Type B pancreatic cell (in vitro differentiated cells): ENCODE results near the gene UGT2B7. TPM values are rescaled to one million over a fixed set of nuclear protein-coding genes. Genes with fewer than 3 reads are reported as not detected.

Experiments
- DNase-seq: peaks from one replicate; pipeline ENCODE4 v3.0.0; 2021; ENCODE audit warnings: mixed read lengths; ENCODE audit not compliant: unreplicated experiment; ENCODE audit errors: extremely low spot score
- H3K27ac Mint-ChIP-seq: 2 replicates; pipeline ENCODE4 v1.8.0; 2021; ENCODE audit warnings: mild to moderate bottlenecking, mixed read lengths
- H3K27me3 Mint-ChIP-seq: 2 replicates; pipeline ENCODE4 v1.8.0; 2021; ENCODE audit warnings: mixed read lengths
- H3K36me3 Mint-ChIP-seq: 2 replicates; pipeline ENCODE4 v1.8.0; 2021; ENCODE audit warnings: mixed read lengths
- H3K4me1 Mint-ChIP-seq: one replicate; pipeline ENCODE4 v1.8.0; 2021; ENCODE audit warnings: mixed read lengths; ENCODE audit not compliant: unreplicated experiment
- H3K4me3 Mint-ChIP-seq: 2 replicates; pipeline ENCODE4 v1.8.0; 2021; ENCODE audit warnings: mild to moderate bottlenecking, mixed read lengths
- H3K9me3 Mint-ChIP-seq: 2 replicates; pipeline ENCODE4 v1.8.0; 2021; ENCODE audit warnings: mixed read lengths
- CTCF ChIP-seq: fragments of 200-600 bp; sonication (generic); conservative IDR thresholded peaks from 2 replicates; pipeline ENCODE4 v1.5.0; 2021; ENCODE audit warnings: antibody characterized with exemption, mild to moderate bottlenecking
- total RNA-seq: library from RNA; stranded (reverse); gene quantifications from 2 replicates; pipeline ENCODE4 v1.2.1, GENCODE V29; 2021; ENCODE audit warnings: low replicate concordance

Gene UGT2B7
- total RNA-seq, 1 donor from 2014 or later = 8.7 TPM

- H3K4me1 Mint-ChIP-seq = peaks cover 19% of the 10 kb centered on the region
- DNase-seq = no peak
- no peaks in the 10 kb centered on the region for H3K9me3 Mint-ChIP-seq
- H3K27me3 Mint-ChIP-seq = no peaks in the 10 kb centered on the region
- H3K4me3 Mint-ChIP-seq = no peak overlapping the region
- no peaks in the 10 kb centered on the region for H3K36me3 Mint-ChIP-seq
- H3K27ac Mint-ChIP-seq = peak overlapping the region; percentile 15
- no peak for TF ChIP-seq CTCF
Measured at GRCh38 chr4:69056150-69056549, 40.1 kb upstream of the UGT2B7 start.

- Mint-ChIP-seq H3K36me3 (no peaks in the 10 kb centered on the region), H3K27me3 (no peaks in the 10 kb centered on the region), H3K4me1 (peaks cover 19% of the 10 kb centered on the region), H3K9me3 (no peaks in the 10 kb centered on the region), H3K4me3 (peak overlapping the region; percentile 46), H3K27ac (peak overlapping the region; percentile 73)
- no peak for DNase-seq
- TF ChIP-seq CTCF = no peak
Measured at GRCh38 chr4:69056921-69057550, 39.2 kb upstream of the UGT2B7 start.

DNA sequence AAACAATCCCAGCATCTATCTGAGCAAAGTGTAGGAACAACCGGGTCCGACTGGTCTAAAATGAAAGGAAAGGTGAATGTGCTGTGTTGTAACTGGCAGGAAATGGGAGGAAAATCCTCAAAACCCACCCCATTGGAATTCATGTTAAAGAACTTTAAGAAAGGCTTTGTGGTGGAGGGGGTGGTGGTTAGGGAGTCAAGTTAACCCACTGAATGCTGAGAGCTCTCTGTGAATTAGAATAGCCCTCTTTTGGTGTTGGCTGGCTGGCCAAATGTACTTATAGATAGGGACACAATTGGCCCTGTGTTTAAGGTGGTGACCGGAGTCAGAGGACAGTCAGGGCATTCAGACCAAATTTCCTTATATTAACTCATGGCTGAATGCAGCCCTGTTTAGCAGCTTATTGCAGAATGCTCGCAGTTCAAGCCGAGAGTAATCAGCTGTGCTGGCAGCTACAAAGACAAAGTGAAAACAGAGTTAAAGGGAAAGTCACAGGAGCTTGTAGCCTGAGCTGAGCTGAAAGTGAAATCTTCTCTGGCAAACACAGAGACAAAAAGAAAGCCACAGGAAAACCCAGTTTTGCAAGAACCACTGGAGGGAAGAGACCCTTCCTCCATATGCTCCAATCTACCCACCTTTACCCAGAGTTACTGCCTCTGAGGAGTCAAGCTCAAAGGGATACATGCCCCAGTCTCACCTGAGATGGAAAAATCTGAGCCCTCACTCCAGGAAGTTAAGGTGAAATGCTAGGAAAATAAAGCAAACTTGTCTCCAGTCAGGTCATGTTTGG lies 38.5 kb upstream of the UGT2B7 start:
- H3K4me3 Mint-ChIP-seq = peak overlapping the region; percentile 46
- no peak for TF ChIP-seq CTCF
- no peak for DNase-seq
- H3K27ac Mint-ChIP-seq = peak overlapping the region; percentile 73
- H3K36me3 Mint-ChIP-seq = no peaks in the 10 kb centered on the region
- H3K9me3 Mint-ChIP-seq = no peaks in the 10 kb centered on the region
- no peaks in the 10 kb centered on the region for H3K27me3 Mint-ChIP-seq
- peaks cover 19% of the 10 kb centered on the region for H3K4me1 Mint-ChIP-seq

DNA sequence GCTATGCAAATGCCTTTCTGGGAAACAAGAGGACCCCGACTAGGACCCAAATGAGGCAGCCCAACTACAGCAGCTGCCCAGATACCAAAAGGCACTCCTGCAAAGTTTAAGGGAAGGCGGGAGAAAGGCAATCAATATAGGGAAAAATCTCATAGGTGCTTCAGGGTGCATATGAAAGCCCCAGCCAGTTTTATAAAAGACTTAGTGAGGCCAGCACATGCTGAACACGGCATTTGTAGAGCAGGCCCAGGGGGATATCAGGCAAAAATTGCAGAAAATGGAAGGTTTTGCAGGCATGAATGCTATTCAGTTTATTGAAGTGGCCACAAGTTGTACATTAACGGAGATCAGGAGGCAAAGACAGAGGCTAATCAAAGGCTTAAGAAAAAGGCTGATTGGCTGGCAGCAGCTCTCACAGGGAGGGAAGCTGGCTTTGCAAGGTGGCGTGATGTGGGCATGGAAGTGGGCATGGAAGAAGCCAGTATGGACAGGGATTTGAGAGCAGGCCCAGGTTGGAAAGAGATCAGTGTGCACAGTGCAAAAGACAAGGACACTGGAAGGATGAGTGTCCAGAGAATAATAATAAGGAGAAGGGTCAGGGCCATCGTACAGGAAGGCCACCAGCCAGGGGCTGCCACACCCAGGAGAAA lies 37.7 kb upstream of the UGT2B7 start:
- Mint-ChIP-seq H3K27me3 (no peaks in the 10 kb centered on the region), H3K4me3 (no peak overlapping the region), H3K9me3 (no peaks in the 10 kb centered on the region), H3K36me3 (no peaks in the 10 kb centered on the region), H3K4me1 (peaks cover 19% of the 10 kb centered on the region), H3K27ac (peak overlapping the region; percentile 3)
- TF ChIP-seq CTCF = no peak
- no peak for DNase-seq

- no peak overlapping the region for H3K27ac Mint-ChIP-seq
- H3K27me3 Mint-ChIP-seq = no peaks in the 10 kb centered on the region
- H3K4me1 Mint-ChIP-seq = peaks cover 19% of the 10 kb centered on the region
- no peaks in the 10 kb centered on the region for H3K9me3 Mint-ChIP-seq
- DNase-seq = no peak
- no peaks in the 10 kb centered on the region for H3K36me3 Mint-ChIP-seq
- H3K4me3 Mint-ChIP-seq = no peak overlapping the region
- no peak for TF ChIP-seq CTCF
Measured at GRCh38 chr4:69060651-69061308, 35.5 kb upstream of the UGT2B7 start.
